ENCODE data around the gene RSPO3.

DNA sequence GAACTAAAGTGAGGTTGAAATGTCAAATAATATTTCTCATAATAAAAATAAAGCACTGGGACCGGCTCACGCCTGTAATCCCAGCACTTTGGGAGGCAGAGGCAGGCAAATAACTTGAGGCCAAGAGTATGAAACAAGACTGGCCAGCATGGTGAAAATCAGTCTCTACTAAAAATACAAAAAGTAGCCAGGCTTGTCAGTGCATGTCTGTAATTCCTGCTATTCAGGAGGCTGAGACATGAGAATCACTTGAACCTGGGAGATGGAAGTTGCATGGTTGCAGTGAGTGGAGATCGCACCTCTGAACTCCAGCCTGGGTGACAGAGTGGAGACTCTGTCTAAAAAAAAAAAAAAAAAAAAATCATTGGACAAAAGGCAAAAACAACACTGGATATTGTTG, 38.4 kb upstream of the RSPO3 start:
- TF ChIP-seq ZNF565 (CRISPR knock-in tag; conservative IDR thresholded peaks at IDR 0.05; ENCODE audit: low read depth) (no peak), ISL1 (CRISPR knock-in tag; IDR thresholded peaks at IDR 0.05) (no peak), ZFP30 (CRISPR knock-in tag; IDR thresholded peaks at IDR 0.05) (no peak)

Data from SK-N-SH treated with all-trans-retinoic acid at 6 μM for 48 hours (cell line).